Left lung (tissue), 10 donors: ENCODE measurements around the gene ASCL5. TPM values are rescaled to one million over a fixed set of nuclear protein-coding genes. Genes with fewer than 3 reads are reported as not detected.

Experiments
- ATAC-seq: fragments of 200-7000 bp; cut with Tn5 transposase; one replicate; pipeline ENCODE4 v1.9.1; 2020; ENCODE audit warnings: moderate library complexity
- DNase-seq, 4 donors: peaks; one replicate each; pipeline ENCODE4 v3.0.0-alpha.2; 2013 to 2020
- H3K27ac ChIP-seq, 2 donors: fragments of 200-600 bp; sonication (generic) in 1 of 2; one replicate each; pipeline versions ENCODE4 v1.5.0 to v1.8.0; 2020 to 2021
- H3K27me3 ChIP-seq, 2 donors: fragments of 200-600 bp; sonication (generic) in 1 of 2; one replicate each; pipeline versions ENCODE4 v1.5.0 to v1.8.0; 2020 to 2021
- H3K36me3 ChIP-seq, 2 donors: fragments of 200-600 bp; sonication (generic) in 1 of 2; one replicate each; pipeline versions ENCODE4 v1.5.0 to v1.8.0; 2020 to 2021
- H3K4me1 ChIP-seq, 2 donors: fragments of 200-600 bp; one replicate each; pipeline ENCODE4 v1.8.0; 2021
- H3K4me3 ChIP-seq, 2 donors: fragments of 200-600 bp; sonication (generic) in 1 of 2; one replicate each; pipeline versions ENCODE4 v1.5.0 to v1.8.0; 2020 to 2021; ENCODE audit warnings: mild to moderate bottlenecking in 1 of 2
- H3K9me3 ChIP-seq, 2 donors: fragments of 200-600 bp; sonication (generic) in 1 of 2; one replicate each; pipeline versions ENCODE4 v1.5.0 to v1.8.0; 2020 to 2021
- intact Hi-C, 2 donors: fragments of 100-400 bp; cut with DNase I; formaldehyde crosslinking; loops; one replicate each; pipeline versions ENCODE4 v1.11.2 to v1.14.2; 2022
- polyA plus RNA-seq, 6 donors: library from polyadenylated mRNA; unstranded; fragments of 120-200 nt; gene quantifications; one replicate each; pipeline ENCODE4 v1.2.1, GENCODE V29; 2013; ENCODE audit not compliant: insufficient read length in 6 of 6
- total RNA-seq, 2 donors: library from RNA; stranded (reverse); fragmentation: NEBNext Ultra II Directional; extraction: Animal tissue kit (Norgen Biotek cat#: 25700); gene quantifications; one replicate each; pipeline ENCODE4 v1.2.1, GENCODE V29; 2021
- TF ChIP-seq, protein P1 (sequence below), 2 donors: fragments of 200-600 bp; sonication (generic) in 1 of 2; IDR thresholded peaks; one replicate each; pipeline versions ENCODE4 v1.5.0 to v1.8.0; 2021; ENCODE audit warnings: antibody characterized with exemption in 2 of 2
- donor health status: DM: no; HTN: yes; CAD: no.
- donor health status: DM: no; HTN: no; CAD: no.

ASCL5 gene
- total and polyA plus RNA-seq, 8 donors: 0.21 to 1.0 (median 0.58) TPM

DNA sequence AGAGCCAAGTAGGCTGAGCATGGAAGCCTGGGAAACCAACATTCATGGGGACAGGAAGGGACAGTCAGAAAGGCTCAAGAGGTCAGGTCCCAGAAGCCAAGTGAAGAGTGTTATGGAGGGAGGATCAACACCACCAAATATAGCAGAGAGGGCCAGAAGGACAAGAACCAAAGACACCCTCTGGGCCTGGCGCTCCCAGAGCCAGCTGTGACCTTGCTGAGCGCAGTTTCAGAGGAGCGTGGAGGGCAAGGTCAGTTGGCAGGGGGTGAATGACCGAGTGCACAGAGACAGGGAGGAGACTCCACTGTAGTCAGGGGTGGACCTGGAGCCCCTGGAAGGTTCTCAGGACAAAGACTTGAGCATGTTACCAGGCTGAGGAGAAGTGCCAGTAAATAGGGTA is 4.4 kb upstream of the ASCL5 start:
- ATAC-seq: no peak
- no peaks in the 10 kb centered on the region for H3K9me3 ChIP-seq
- no peak overlapping the region for H3K4me3 ChIP-seq
- intact Hi-C loops: no loop called here
- no peaks in the 10 kb centered on the region for H3K4me1 ChIP-seq
- H3K27me3 ChIP-seq: no peaks in the 10 kb centered on the region
- DNase-seq: no peak
- H3K36me3 ChIP-seq: peaks cover 0 to 21% of the 10 kb centered on the region in 2 donors
- H3K27ac ChIP-seq: no peak overlapping the region
- TF ChIP-seq, protein P1, sequence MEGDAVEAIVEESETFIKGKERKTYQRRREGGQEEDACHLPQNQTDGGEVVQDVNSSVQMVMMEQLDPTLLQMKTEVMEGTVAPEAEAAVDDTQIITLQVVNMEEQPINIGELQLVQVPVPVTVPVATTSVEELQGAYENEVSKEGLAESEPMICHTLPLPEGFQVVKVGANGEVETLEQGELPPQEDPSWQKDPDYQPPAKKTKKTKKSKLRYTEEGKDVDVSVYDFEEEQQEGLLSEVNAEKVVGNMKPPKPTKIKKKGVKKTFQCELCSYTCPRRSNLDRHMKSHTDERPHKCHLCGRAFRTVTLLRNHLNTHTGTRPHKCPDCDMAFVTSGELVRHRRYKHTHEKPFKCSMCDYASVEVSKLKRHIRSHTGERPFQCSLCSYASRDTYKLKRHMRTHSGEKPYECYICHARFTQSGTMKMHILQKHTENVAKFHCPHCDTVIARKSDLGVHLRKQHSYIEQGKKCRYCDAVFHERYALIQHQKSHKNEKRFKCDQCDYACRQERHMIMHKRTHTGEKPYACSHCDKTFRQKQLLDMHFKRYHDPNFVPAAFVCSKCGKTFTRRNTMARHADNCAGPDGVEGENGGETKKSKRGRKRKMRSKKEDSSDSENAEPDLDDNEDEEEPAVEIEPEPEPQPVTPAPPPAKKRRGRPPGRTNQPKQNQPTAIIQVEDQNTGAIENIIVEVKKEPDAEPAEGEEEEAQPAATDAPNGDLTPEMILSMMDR (IDR thresholded peaks at IDR 0.05): no peak

DNA sequence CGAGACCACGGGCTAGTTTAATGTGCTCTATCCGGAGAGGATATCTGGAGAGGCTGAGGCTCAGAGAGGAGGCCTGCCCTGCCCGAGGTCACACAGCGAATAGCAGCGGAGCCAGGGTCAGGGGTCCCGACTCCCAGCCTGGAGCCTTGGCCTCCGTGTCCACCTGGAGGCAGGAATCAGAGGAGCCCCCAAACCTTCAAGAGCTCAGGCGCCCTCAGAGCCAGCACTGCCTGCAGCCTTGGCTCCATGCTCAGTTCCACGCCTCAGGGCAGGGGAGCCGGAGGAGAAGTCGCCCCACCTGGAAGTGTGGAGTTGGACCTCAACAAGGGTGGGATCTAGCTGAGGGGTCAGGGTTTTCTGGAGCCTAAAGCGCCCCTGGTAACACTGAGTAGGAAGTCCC is 2.0 kb upstream of the ASCL5 start:
- Histone ChIP-seq H3K4me1 (no peaks in the 10 kb centered on the region), H3K36me3 (no peaks in the 10 kb centered on the region), H3K4me3 (no peak overlapping the region), H3K9me3 (no peaks in the 10 kb centered on the region), H3K27ac (no peak overlapping the region), H3K27me3 (peaks cover 0 to 6% of the 10 kb centered on the region in 2 donors)
- intact Hi-C loops: no loop called here
- no peak for DNase-seq
- TF ChIP-seq, protein P1 (IDR thresholded peaks at IDR 0.05): no peak
- ATAC-seq: no peak

DNA sequence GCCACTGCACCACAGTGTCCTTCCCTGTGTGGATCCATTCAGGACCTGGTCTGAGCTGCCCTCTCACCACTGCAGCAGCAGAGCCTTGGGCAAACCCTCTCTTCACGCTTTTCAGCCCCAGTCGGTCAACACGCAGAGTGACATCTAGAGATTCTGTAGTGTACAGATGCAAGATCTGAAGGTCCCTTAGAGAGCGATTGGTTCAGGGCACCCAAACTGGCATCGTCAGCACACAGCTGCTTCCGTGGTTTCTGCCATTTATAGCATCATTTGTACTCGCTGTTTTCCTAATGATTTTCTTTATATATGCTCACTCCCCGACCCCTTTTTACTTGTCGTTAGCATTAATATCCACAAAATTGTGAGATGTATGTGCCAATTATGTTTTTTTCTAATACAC is 1.5 kb upstream of the ASCL5 start:
- H3K36me3 ChIP-seq: no peaks in the 10 kb centered on the region
- H3K4me3 ChIP-seq: no peak overlapping the region
- no peaks in the 10 kb centered on the region for H3K9me3 ChIP-seq
- H3K27me3 ChIP-seq: peaks cover 0 to 6% of the 10 kb centered on the region in 2 donors
- H3K27ac ChIP-seq: no peak overlapping the region
- intact Hi-C loops: no loop called here
- H3K4me1 ChIP-seq: no peaks in the 10 kb centered on the region
- no peak for ATAC-seq
- TF ChIP-seq, protein P1 (IDR thresholded peaks at IDR 0.05): no peak
- no peak for DNase-seq

DNA sequence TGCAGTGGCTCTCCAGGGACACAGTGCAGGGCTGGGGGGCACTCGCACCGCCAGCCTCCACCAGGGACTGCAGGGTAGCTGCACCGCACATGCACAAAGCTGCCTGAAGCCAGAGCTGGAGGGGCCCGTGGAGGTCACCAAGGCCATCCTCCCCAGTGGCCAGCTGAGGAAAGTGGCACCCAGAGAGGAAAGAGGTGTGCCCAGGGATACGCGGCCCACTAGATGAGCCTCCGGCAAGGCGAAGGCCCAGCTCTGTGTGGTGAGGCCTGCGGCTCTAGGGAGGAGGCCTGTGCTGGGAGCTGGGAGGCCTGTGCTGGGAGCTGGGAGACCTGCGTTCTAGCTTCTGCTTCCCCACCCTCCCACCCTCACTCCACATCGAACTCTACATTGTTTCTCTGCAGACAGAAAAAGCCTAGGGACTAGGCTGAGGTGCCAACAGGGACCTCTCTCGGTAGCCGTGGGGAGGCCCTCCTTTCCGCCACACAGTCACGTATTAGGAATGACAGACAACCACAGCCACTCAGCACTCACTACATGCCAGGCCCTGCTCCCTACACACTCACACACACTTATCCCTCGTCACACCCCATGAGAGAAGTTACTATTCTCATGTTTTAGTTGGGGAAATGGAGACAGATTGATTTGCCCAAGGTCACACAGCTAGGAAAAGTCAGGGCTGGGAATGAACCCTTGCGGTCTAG is 921 bp upstream of the ASCL5 start:
- intact Hi-C loops: no loop called here
- H3K4me3 ChIP-seq: no peak overlapping the region
- TF ChIP-seq, protein P1 (IDR thresholded peaks at IDR 0.05): no peak
- H3K27me3 ChIP-seq: peaks cover 0 to 10% of the 10 kb centered on the region in 2 donors
- no peaks in the 10 kb centered on the region for H3K4me1 ChIP-seq
- H3K36me3 ChIP-seq: no peaks in the 10 kb centered on the region
- DNase-seq (no peak), ATAC-seq (no peak)
- no peak overlapping the region for H3K27ac ChIP-seq
- no peaks in the 10 kb centered on the region for H3K9me3 ChIP-seq

DNA sequence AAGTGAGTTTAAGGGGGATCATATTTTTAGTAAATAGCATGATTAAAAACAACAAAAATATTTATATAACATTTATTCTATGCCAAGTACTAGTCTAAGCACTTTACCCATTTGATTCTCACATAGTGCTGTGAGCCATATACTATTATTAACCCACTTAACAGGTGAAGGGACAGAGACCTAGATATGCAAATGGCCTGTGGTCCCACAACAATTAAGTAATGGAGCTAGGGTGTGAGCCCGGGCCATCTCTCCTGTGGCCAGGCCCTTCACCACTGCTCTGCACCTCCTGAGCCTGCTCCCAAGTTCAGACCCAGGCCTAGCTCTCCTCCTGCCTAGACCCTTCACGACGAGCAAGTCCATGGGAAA is 537 bp downstream of the ASCL5 start:
- Histone ChIP-seq H3K27me3 (peaks cover 0 to 17% of the 10 kb centered on the region in 2 donors), H3K27ac (no peak overlapping the region), H3K4me1 (no peaks in the 10 kb centered on the region), H3K36me3 (no peaks in the 10 kb centered on the region), H3K9me3 (no peaks in the 10 kb centered on the region), H3K4me3 (no peak overlapping the region)
- DNase-seq (no peak), ATAC-seq (no peak)
- TF ChIP-seq, protein P1 (IDR thresholded peaks at IDR 0.05): no peak
- intact Hi-C loops: no loop called here
